IPS-NIHi7 (cell line): Measurements from ENCODE around the gene ARF5.

ENCODE experiments used
- DNase-seq: peaks from one replicate; pipeline ENCODE4 v3.0.0; 2012; ENCODE audit warnings: mixed read lengths; ENCODE audit errors: extremely low spot score

ARF5 gene

DNA sequence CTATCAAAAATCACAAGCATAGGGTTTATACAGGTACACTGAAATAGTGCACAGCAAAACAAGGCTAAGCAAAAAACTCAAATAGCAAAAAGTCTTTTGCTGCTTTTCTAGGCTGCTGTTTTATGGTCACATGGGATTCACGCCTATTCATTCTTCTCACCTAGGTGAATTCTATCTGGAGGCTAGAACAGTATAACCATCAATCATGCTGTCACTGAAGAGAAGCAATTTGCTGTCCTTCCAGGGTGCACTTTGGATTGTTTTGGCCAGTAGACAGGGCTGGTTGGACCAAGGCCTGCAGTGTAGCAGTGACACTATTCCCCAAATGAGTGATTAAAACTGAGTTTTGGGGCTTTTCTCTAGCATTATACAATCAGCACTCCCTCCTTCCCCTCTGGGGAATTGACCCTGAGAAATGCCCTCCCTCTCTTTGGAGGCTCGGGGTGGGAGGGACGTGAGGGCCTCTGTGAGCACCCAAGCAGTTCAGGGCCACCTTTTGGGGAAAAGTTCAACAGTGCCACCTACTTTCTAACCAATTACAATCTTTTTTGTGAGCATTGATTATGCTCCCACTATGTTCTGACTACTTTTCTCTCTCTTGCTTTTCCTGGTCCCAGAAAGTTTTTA, 47.6 kb downstream of the ARF5 start:
- no peak for DNase-seq

GRCh38 chr7:127638197-127638596, 50.0 kb downstream of the ARF5 start:
- no peak for DNase-seq
